T-helper 9 cell (primary cell): ENCODE data around the gene MYH8.

Experiments used
- DNase-seq: peaks from one replicate; pipeline ENCODE4 v3.0.0-alpha.2; 2020
- total RNA-seq, 2 donors: gene quantifications; one replicate each; lab custom pipeline; 2026; lab: John Stamatoyannopoulos, UW

MYH8 gene
- total RNA-seq = 0 to 0.07 reads per million in 2 donors

DNA sequence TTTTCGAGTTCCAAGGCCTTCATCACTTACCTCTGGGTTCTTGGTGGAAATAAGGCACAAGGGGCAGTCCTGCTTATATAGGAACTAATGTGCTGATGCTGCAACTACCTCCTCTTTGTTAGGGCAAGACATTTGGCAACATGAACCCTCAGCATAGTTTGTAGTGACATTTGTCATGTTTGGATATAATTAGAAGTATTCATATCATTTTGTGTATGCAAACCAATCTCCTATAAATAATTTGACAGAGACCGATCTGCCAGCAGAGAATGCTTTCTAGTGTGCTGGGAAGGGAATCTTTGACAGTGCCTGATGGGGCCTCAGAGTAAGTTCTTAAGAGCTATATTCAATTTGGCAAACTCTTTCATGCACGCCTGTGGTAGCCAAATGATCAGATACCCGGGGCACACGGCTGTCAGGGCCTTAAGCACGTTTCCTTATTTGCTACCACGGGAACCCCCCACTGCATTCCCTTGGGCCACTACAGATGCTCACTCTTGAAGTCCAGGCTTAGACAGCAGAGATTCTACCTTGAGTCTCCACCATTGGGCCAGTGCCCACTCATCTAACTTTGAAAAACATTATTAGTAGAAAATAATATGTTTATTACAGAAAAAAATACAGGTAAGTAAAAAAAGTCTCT lies at the start of gene MYH8:
TSS of gene MYH8 (minus strand) at position 51 of the 643 bp plus-strand sequence. CDS start 1,723 bp downstream, outside the sequence.
- DNase-seq = no peak

DNA sequence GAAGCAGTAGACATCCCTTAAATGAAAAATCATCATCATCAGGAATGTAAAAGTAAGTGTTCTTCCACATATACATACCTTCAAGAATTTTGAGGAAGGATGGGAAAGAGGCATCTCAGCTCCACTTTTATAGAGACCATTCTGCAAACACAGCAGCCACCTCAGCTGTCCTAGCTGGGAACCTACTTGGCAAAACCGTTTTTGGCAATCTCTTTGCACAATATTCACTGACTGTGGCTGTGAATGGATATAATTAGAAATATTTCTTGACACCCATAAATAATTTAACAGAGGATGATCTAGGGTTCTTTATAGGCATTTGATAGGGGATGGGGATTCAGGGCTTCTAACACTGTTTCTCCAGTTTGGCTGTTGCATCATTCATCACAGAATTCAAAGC lies 47.7 kb upstream of the MYH8 start, which contains the start of gene MYH4:
TSS of gene MYH4 (minus strand) at position 101 of the 400 bp plus-strand sequence. CDS start 2,814 bp downstream, outside the sequence.
- no peak for DNase-seq

DNA sequence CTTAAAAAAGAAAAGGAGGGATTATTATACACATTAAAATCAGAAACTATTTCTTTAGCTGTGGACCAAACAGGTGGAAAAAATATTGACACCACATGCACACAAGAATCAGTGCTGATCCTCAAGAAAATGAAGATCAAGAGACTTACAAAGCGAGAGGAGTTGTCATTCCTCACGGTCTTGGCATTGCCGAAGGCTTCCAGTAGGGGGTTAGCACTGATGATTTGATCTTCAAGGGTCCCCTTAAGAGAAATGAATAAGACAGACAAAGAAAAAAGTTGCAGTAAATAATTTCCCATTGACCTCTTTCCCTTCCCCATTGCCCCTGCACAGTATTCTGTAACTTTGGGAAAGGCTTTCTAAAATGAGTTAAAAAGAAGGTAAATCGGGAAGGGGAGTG lies 41.7 kb upstream of the MYH8 start:
- no peak for DNase-seq

DNA sequence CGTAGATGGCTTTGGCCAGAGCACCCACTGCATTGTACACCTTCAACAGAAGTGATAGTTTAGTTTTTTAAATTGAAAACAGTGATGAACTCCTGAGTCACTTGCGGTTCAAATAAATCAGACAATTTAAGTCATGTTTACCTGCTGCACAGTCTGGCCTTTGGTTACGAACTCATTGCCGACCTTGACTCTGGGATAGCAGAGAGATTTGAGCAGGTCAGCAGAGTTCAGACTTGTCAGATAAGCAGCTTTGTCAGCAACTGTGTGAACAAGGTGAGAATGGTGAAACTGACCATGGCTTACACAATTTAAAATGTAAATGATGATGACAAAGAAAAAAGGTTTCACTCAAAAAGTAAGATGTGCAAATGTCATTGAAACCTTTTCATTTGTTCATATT lies 38.3 kb upstream of the MYH8 start:
- DNase-seq = no peak

GRCh38 chr17:10458701-10459100 lies 37.0 kb upstream of the MYH8 start:
- DNase-seq = no peak

DNA sequence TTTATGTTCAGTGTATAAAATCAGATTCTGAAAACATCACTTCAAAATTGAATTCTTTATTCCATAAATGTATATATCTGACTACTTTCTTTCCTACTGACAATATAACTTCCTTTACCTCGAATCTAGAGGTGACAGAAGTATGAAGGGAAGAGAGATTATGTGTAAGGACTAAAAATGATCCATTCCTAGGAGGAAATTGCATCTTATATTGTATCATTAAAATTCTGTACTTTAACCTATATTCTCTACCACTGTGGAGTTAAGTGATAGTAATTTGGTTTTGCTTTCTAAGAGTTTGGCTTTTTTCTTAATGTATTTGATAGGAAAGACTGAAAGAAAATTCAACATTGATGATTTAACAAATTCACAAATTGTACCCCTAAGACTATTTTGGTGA lies 36.2 kb upstream of the MYH8 start:
- no peak for DNase-seq

DNA sequence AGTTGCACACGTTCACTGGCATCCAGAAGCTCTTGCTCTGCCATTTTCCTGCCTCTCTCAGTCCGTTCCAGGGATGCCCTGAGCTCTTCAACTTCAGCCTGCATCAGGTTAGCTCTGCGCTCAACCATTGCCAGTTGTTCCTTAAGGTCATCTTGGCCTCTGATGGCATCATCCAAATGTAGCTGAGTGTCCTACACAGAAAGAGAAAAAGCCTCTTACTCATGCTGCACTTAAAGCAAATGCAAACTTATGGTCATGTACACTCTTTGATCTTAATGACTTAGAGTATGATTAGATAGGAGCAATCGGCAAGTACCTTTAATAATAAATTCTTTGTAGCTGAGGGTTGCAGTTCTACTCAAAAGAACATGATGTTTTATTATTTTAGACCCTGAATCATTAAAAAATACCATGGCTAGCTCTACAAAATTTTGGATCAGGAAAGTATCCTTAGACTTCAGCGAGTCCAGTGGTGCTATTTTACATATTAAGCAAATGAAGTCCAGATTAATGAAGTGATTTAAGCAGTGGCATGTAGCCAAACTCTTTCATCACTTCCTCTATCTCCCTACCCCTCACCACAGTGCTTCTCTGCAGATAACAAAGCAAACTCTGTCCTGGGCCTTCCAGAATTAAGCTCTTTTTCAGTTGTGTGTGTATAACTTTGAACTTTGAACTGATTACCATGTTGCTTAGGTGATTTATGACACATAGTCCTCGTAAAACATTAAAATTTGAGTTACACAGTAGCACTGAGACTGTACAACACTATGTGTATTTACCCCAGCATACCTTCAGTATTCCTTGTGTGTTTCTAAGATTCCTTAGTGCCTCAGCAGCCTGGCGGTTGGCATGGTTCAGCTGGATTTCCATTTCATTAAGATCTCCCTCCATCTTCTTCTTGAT lies 25.5 kb upstream of the MYH8 start:
- no peak for DNase-seq

GRCh38 chr17:10439816-10440215 lies 18.1 kb upstream of the MYH8 start:
- DNase-seq = no peak

- no peak for DNase-seq
Observed at GRCh38 chr17:10435096-10435495, 13.3 kb upstream of the MYH8 start.

- no peak for DNase-seq
Observed at GRCh38 chr17:10429421-10430045, 7.8 kb upstream of the MYH8 start.

DNA sequence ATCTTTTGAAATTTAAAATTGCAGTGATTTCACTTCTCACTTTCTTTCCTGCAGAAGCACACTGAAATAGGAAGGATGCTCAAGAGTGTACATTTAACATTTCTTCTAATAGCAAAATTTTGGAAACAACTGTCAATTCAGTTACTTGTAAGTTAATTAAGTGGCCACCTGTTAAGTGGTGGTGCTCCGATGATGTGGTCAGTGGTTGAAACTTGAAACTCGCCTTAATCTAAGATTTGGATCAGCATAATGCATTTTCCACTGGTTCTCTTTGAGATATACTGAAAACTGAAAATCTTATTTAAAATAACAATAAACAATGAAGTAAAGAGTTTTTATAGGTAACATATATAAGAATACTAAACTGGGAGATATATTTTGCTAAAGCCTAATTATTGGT lies 7.0 kb upstream of the MYH8 start:
- no peak for DNase-seq

- no peak for DNase-seq
Observed at GRCh38 chr17:10421211-10421610, 539 bp downstream of the MYH8 start.

DNA sequence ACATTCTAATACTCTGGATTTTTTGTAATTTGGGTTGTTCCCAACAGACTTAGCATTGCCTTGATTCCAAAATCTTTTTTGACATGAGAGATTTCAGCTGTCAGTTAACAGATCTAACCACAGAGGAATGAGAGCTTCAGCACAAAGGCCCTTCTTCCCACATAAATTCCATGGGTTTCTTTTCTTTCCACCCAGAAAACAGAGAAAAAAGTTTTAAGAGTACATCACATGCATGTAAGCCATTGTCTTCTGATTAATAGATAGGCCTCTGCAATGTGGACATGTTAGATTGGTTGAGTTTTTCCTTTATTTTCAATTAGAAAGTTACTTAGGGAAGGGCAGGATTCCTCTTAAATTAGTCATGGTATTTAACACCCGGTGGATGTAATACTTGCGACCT lies 939 bp downstream of the MYH8 start:
- DNase-seq = no peak

- DNase-seq = no peak
Observed at GRCh38 chr17:10417431-10417830, 4.3 kb downstream of the MYH8 start.

GRCh38 chr17:10415161-10415560 lies 6.6 kb downstream of the MYH8 start:
- DNase-seq = no peak

DNA sequence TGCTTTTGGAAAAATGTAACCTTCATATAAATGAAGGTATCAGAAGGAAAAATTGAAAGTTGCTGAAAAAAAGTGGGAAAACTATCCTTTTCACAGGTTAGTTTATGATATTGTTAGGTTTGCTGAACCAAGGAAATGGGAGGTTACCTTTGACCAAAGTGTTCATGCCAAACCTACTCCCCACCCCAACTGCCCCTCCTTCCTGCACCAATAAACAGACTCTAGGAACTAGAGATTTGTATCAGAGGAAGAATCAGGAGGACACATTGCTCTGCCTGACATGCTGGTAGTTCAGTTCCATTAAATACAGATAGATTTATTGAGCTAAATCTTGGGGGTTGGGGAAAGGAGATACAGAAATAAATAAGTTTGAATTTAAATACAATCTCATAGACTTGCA lies 18.2 kb downstream of the MYH8 start:
- no peak for DNase-seq

DNA sequence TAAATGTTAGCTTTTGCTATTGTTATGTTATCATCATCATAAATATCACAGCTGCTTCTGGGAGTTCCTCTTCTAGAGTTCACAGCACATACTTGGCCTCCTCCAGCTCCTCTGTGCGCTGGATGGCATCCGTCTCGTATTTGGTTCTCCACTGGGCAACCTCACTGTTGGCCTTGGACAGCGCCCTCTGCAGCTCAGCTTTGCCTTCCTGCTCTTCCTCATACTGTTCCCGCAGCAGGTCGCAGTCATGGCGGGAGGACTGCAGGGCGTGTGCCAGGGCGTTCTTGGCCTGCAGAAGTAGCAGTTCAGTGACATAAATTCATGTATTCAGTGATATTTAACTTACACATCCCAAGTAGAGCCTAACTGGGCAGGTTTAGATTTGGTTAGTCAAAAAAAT lies 23.4 kb downstream of the MYH8 start:
- no peak for DNase-seq

GRCh38 chr17:10396524-10397163 lies 25.1 kb downstream of the MYH8 start:
- no peak for DNase-seq

DNA sequence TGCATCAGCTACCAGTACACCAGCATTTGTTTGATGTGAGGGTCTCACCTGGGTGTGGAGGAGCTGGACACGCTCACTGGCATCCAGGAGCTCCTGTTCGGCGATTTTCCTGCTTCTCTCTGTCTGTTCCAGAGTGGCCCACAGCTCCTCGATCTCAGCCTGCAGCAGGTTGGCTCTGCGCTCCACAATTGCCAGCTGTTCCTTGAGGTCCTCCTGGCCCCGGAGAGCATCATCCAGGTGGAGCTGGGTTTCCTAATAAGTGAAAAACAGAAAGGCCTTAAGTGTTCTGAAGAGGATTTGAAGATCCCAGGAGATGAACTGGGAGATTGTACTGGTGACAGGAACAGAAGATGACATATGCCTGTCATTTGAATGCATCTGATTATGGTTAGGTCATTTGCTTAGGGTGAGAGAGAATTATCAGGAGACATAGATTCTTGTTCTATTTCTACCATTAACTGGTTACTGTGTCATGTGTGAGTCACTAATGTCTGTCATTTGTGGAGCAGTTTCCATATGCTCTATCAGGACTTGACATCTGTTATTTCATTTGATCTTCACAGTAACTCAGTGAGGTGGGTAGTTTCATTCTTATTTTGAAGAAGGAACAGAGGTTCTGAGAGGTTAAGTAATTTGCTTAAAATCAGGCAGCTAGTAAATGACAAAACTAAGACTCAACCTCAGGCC lies 27.4 kb downstream of the MYH8 start:
- DNase-seq = no peak

GRCh38 chr17:10392880-10393279 lies 28.9 kb downstream of the MYH8 start:
- no peak for DNase-seq

GRCh38 chr17:10385871-10386270 lies 35.9 kb downstream of the MYH8 start:
- no peak for DNase-seq

GRCh38 chr17:10384175-10384574 lies 37.6 kb downstream of the MYH8 start:
- no peak for DNase-seq
